DOHH2 (cell line): ENCODE results near the gene KCTD13.

Source experiments
- H3F3A ChIP-seq: fragments of 200-600 bp; sonication (generic), shearing (Covaris generic); 2 replicates; pipeline ENCODE4 v1.6.0; 2016; ENCODE audit warnings: antibody characterized with exemption, mild to moderate bottlenecking; ENCODE audit not compliant: control insufficient read depth, insufficient read depth
- H3K27ac ChIP-seq: fragments of 200-600 bp; sonication (generic); 2 replicates; pipeline ENCODE4 v1.5.1; 2014; ENCODE audit warnings: low read depth, mild to moderate bottlenecking, low read length, moderate library complexity
- H3K27me3 ChIP-seq: fragments of 200-600 bp; sonication (generic); 2 replicates; pipeline ENCODE4 v1.6.1; 2014; ENCODE audit warnings: mild to moderate bottlenecking, low read length, mixed read lengths; ENCODE audit not compliant: control insufficient read depth
- H3K36me3 ChIP-seq: fragments of 200-600 bp; sonication (generic); 2 replicates; pipeline ENCODE4 v1.6.1; 2014; ENCODE audit warnings: mild to moderate bottlenecking, low read length, moderate library complexity, mixed read lengths; ENCODE audit not compliant: control insufficient read depth
- H3K4me1 ChIP-seq: fragments of 200-600 bp; sonication (generic); 2 replicates; pipeline ENCODE4 v1.6.1; 2014; ENCODE audit warnings: mild to moderate bottlenecking, low read length, mixed read lengths; ENCODE audit not compliant: control insufficient read depth
- H3K4me2 ChIP-seq: fragments of 200-600 bp; sonication (generic); 2 replicates; pipeline ENCODE4 v1.6.0; 2014; ENCODE audit warnings: mild to moderate bottlenecking, low read length, moderate library complexity
- H3K4me3 ChIP-seq: fragments of 200-600 bp; sonication (generic); 2 replicates; pipeline ENCODE4 v1.5.1; 2014; ENCODE audit warnings: mild to moderate bottlenecking, low read length, mixed read lengths
- H3K79me2 ChIP-seq: fragments of 200-600 bp; sonication (generic); 2 replicates; pipeline ENCODE4 v1.6.1; 2014; ENCODE audit warnings: mild to moderate bottlenecking, low read length, mixed read lengths; ENCODE audit not compliant: control insufficient read depth
- H3K9me2 ChIP-seq: fragments of 200-600 bp; sonication (generic); replicated peaks from 2 replicates; pipeline ENCODE4 v1.6.1; 2014; ENCODE audit warnings: mild to moderate bottlenecking, low read length, mixed read lengths; ENCODE audit not compliant: control insufficient read depth
- H3K9me3 ChIP-seq: fragments of 200-600 bp; sonication (generic); 2 replicates; pipeline ENCODE4 v1.6.1; 2014; ENCODE audit warnings: antibody characterized with exemption, low read length, mixed read lengths; ENCODE audit not compliant: control insufficient read depth, insufficient read depth
- H4K20me1 ChIP-seq: fragments of 200-600 bp; sonication (generic); 2 replicates; pipeline ENCODE4 v1.6.0; 2014; ENCODE audit warnings: low read depth, mild to moderate bottlenecking, antibody characterized with exemption, low read length, moderate library complexity; ENCODE audit not compliant: control insufficient read depth, insufficient read depth
- CTCF ChIP-seq: fragments of 200-600 bp; sonication (generic); IDR thresholded peaks from one replicate; pipeline ENCODE4 v1.5.1; 2014; ENCODE audit warnings: antibody characterized with exemption, mild to moderate bottlenecking, low read depth, low read length; ENCODE audit not compliant: poor library complexity, severe bottlenecking
- EZH2phosphoT487 ChIP-seq: fragments of 200-600 bp; sonication (generic); IDR thresholded peaks from 2 replicates; pipeline ENCODE4 v1.6.1; 2017; ENCODE audit warnings: borderline replicate concordance, mild to moderate bottlenecking, antibody characterized with exemption, low read length, moderate library complexity, mixed read lengths

Gene KCTD13

DNA sequence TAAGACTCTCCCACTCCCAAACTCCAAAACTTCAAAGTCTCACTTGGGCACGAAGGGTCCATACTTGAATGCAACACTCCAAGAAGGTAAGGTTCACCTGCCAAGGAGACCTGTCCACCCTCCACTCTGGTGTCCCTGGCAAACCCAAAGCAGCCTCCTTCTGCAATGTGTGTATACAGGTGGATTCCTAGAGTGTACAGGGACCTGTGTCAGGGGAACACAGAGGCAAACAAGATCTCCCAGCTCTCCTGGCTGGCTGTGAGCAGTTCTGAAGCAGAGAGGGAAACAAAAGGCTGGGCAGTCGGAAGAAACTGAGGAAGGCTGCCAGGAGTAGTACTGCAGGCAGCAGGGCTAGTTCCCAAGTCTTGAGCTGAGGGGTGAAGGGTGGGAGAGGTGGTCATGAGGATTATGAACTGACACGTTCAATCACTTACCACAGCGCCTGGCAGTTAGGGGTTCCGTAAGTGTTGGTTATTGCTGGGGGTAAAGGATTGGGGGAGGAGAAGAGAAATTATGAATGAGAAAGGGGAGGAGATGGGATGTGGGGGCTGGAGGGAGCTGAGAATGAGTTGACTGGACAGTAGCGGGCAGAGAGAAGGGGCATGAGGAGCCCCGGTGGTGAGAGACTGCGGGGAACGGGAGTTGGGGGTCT, 795 bp downstream of the KCTD13 start:
- peaks cover 4% of the 10 kb centered on the region; the same call in 1 of the 2 replicates for H4K20me1 ChIP-seq
- H3K79me2 ChIP-seq = peaks cover 30% of the 10 kb centered on the region
- peak overlapping the region; percentile 96 for H3K4me2 ChIP-seq
- H3K9me3 ChIP-seq = no peaks in the 10 kb centered on the region
- H3K27ac ChIP-seq = no peak overlapping the region
- peaks cover 29% of the 10 kb centered on the region for H3K36me3 ChIP-seq
- TF ChIP-seq CTCF (no peak), EZH2phosphoT487 (no peak)
- H3K4me3 ChIP-seq = peak overlapping the region; percentile 98
- H3K9me2 ChIP-seq = no peaks in the 10 kb centered on the region
- peaks cover 23% of the 10 kb centered on the region for H3K4me1 ChIP-seq
- no peaks in the 10 kb centered on the region for H3K27me3 ChIP-seq
- 0 out of 2 replicates have a peak, but pooled peaks cover 3% of the 10 kb centered on the region for H3F3A ChIP-seq

- no peak overlapping the region for H3K4me2 ChIP-seq
- no peak overlapping the region for H3K4me3 ChIP-seq
- H3K9me3 ChIP-seq = no peaks in the 10 kb centered on the region
- H3K4me1 ChIP-seq = peaks cover 23% of the 10 kb centered on the region
- no peaks in the 10 kb centered on the region for H3K27me3 ChIP-seq
- no peak overlapping the region for H3K27ac ChIP-seq
- H3F3A ChIP-seq = 0 out of 2 replicates have a peak, but pooled peaks cover 3% of the 10 kb centered on the region
- H3K36me3 ChIP-seq = peaks cover 42% of the 10 kb centered on the region
- TF ChIP-seq CTCF (no peak), EZH2phosphoT487 (no peak)
- H4K20me1 ChIP-seq = peaks cover 4% of the 10 kb centered on the region; the same call in 1 of the 2 replicates
- no peaks in the 10 kb centered on the region for H3K9me2 ChIP-seq
- H3K79me2 ChIP-seq = peaks cover 30% of the 10 kb centered on the region
Measured at GRCh38 chr16:29922986-29923501, 3.0 kb downstream of the KCTD13 start.

DNA sequence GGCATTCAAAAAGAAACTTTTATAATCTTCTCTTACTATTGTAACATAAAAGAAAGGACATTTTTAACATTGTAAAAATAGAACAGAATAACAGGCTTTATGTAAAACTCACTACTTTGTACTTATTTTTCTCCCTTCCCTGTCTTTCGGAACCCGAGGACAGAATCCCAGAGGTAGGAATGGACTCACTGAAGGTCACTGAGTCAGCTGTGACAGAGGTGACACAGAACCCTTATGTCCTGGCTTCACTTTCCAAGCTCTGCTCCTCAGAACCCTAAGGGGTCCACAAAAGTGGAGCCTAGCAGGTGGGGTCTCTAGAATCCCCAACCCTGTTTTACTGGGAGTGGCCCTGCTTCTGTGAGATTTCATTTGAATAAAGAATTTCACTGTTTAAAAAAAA, 3.7 kb downstream of the KCTD13 start:
- Histone ChIP-seq H3K4me2 (no peak overlapping the region), H3K9me3 (no peaks in the 10 kb centered on the region), H3K79me2 (peaks cover 30% of the 10 kb centered on the region), H3K36me3 (peaks cover 42% of the 10 kb centered on the region), H4K20me1 (peaks cover 4% of the 10 kb centered on the region; the same call in 1 of the 2 replicates), H3K27me3 (no peaks in the 10 kb centered on the region), H3K4me3 (no peak overlapping the region), H3K9me2 (no peaks in the 10 kb centered on the region), H3K27ac (no peak overlapping the region), H3F3A (0 out of 2 replicates have a peak, but pooled peaks cover 3% of the 10 kb centered on the region), H3K4me1 (peaks cover 23% of the 10 kb centered on the region)
- TF ChIP-seq EZH2phosphoT487 (no peak), CTCF (no peak)
